Left ventricle myocardium superior (tissue), 1 donor: ENCODE data around the gene SLC4A8. TPM values are rescaled to one million over a fixed set of nuclear protein-coding genes. Genes with fewer than 3 reads are reported as not detected.

Source experiments
- ATAC-seq: fragments of 200-7000 bp; cut with Tn5 transposase; one replicate; pipeline ENCODE4 v1.9.1; 2020; ENCODE audit warnings: mild to moderate bottlenecking, moderate library complexity
- DNase-seq: peaks from one replicate; pipeline ENCODE4 v3.0.0-alpha.2; 2020
- intact Hi-C: fragments of 100-400 bp; cut with micrococcal nuclease; formaldehyde crosslinking; loops from one replicate; pipeline ENCODE4 v1.11.0; 2022
- total RNA-seq: library from RNA; stranded (reverse); fragmentation: NEBNext Ultra II Directional; extraction: Animal tissue kit (Norgen Biotek cat#: 25700); gene quantifications from one replicate; pipeline ENCODE4 v1.2.1, GENCODE V29; 2021
- donor health status: DM: no; HTN: yes; CAD: no; lungs with severe emphysema.

SLC4A8 gene
- total RNA-seq, 1 donor from 2014 or later, result 0.32 TPM

DNA sequence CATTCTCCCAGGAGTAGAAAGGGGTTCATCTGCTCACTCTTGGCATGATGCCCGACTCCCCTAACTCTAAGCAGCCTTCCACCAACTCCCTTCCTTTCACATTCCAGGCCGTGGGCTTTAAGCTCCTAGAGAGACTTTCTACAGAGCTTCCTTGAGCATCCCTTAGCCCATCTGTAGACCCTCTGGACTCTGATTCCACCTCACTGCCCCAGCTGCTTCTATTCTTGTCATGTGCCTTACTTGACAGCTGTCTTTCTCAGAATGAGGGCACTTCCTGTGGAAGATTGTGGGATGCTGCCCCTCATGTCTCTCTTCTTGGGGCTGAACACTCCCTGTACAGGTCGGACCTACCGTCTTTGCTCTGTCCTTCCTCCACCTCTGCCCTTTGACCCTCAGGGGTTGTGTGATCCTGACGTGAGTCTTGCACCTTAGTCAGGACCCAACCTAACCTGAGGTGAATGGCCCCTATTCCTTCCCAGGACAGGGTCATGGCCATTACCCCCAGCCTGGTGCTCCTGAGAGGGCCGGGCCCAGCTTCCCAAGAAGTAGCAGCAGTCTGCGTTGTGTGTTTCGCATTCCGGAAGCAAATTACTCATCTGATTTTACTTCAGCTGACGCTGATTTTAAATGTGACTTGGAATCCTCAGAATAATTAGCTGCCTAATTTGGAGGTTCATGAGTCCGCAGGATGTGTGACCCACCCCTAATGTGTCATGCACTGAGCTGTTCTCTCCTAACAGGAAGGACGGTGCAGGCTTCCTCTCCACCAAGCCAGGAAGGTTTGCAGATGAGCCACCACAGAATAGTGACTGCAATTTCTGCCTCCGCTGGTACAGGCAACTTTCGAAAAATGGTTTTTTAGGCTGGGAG is 30.7 kb upstream of the SLC4A8 start:
- DNase-seq, result no peak
- peak; percentile 52 for ATAC-seq
- intact Hi-C loops, result no loop called here

DNA sequence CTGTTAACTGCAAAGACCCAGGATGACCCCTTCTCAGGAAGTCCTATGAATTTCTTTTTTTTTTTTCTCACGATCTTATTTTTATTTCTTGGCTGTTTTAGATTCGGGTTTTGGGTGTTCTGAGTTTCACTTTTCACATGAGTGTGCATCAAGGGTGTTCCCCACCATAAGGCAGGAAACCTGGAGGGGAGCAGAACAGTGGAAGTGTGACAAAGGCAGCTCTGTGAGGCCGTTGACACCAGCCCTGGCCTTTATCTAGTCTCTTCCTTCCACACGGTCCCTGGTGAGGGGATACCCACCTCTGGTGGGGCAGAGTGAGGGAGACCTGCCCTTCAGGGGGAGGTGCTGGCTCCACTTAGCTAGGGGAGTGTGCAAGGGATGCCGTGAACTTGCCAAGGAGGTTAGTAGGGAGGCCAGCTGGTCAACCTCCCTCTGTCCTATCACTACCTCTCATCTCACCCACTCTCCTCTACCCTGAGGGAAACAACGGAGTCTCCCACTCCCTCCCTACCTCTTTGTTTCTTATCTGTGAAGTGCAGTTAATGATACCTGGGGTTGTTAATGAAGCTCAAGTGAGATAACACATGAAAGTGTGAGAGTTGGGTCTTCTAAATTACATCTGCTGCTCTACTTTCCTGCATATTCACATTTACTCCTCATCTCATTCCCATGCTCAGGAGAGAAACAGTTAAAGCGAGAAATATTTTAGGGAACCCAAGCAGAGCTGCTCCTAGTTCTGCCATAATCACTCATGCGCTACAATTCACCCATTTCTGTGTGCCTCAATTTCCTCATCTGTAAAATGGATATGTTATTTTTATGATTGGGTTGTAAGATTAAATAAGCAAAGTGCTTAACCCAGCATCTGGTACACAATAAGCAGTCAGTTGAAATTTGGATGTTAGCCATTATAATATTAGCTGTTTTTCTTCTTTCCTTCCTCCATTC is 29.1 kb upstream of the SLC4A8 start:
- no peak for DNase-seq
- ATAC-seq, result no peak
- intact Hi-C loops, result no loop called here

DNA sequence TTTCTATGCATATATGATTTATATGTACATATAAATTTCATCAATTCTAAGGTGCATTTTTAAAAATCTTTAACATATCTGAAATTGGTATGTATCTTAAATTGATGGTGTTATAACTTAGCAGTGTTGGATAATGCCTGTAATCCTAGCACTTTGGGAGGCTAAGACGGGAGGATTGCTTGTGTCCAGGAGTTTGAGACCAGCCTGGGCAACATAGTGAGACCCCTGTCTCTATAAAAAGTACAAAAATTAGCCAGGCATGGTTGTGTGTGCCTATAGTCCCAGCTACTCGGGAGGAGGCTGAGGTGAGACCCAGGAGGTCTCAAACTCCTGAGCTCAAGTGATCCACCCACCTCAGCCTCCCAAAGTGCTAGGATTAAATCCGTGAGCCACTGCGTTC is 27.0 kb upstream of the SLC4A8 start:
- ATAC-seq (no peak), DNase-seq (no peak)
- intact Hi-C loops, result no loop called here

DNA sequence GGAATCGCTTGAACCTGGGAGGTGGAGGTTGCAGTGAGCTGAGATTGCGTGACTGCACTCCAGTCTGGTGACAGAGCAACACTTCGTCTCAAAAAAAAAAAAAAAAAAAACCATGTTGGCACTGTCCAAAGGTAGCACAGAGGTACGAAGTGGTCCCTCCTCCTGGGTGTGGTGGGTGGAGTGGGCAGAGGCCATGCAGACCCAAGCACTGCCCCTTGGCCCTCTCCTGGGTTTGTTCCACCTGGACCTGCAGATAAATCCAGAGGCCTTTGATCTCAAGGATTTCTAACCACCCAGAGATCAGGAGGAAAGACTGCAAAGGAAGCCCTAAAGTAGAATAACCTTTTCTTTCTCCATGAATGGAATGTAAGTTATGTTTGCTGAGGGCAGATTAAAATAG is 24.7 kb upstream of the SLC4A8 start:
- intact Hi-C loops, result no loop called here
- DNase-seq (no peak), ATAC-seq (no peak)

DNA sequence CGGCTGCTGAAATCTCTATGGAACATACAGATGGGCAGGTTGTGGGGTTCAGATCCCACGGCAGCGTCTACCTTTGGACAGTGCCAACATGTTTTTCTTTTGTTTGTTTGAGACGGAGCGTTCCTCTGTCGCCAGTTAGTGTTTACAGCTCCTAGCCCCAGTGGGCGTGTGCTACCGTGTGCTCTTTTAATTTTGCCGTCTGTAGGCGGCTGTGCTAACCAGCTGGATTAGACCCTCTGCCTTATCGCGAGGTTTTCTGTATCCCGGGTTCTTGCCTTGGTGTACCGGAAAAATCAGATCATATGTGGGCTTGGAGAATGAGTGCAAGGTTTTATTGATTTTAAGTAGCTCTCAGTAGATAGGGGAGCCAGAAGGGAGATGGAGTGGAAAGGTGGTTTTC is 23.6 kb upstream of the SLC4A8 start:
- intact Hi-C loops, result no loop called here
- DNase-seq, result no peak

DNA sequence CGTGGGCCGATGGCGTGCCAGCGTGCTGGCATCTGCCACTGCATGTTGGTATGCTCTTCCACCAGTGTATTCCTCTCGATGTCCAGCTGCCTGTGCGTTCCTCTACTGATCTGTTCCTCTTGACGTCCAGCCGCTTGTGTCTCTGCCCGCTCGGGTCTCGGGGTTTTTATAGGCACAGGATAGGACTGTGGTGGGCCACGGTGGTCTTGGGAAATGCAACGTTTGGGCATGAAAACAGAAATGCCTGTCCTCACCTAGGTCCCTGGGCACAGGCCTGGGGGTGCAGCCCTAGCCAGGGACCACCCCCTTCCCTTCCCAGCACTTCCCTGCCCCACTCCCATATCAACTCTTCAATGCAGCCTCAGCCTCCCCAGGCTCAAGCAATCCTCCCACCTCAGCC is 23.1 kb upstream of the SLC4A8 start:
- intact Hi-C loops, result no loop called here
- ATAC-seq (no peak), DNase-seq (no peak)

More for the DNA sequence above, 23.6 kb upstream of the SLC4A8 start:
- no peak for ATAC-seq

DNA sequence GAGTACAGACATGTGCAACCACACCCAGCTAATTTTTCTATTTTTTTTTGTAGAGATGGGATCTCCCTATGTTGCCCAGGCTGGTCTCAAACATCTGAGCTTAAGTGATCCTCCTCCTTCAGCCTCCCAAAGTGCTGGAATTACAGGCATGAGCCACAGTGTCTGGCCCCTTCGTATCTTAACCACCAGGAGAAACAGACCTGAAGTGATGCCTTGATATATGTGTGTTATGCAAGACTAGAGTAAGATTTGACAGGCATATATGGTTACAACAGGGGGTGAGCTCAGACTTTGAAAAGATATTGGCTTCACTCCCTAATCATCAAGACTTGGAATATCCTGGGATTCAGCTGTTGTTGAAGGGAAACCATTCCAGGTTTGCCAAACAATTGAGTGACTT is 22.7 kb upstream of the SLC4A8 start:
- DNase-seq (no peak), ATAC-seq (no peak)
- intact Hi-C loops, result no loop called here

DNA sequence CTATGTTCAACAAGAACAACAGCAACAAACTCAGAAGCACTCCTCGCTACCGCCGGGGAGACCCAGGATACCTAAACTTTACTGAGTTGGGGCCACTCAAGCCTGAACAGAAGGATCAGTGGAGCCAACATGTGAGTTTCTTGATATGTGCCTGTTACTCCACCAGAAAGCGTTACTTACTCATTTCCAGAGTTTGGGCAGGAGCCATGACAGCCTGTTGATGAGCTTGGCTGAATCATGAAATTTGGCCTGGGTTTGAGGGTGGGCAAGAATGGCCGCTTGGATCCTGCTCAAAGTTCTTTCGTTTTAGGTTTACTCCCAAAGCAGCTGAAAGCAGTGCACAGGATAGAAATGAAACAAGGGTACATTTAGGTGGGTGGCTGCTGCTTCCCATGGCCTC is 21.5 kb upstream of the SLC4A8 start:
- DNase-seq (no peak), ATAC-seq (no peak)
- intact Hi-C loops, result no loop called here

DNA sequence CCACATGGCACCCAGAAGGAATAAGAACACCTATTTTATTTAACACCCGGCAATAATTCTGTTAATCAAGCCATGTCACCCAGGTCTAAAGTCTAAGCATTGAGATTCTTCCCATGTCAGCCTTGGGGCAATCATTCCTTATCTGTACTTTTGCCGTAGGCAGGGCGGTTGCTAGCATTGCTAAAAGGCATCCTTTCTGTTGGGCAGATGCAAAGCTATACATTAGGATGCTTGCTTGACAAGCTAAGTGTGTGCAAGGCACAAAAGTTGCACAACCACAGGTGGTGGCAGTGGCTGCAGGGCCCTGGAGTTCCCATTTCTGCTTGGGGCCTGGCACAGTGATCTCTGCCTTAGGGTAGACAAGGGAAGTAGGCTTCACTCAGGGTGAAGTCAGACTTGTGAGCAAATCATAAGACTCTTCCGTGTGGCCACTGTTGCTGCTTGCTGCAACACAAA is 20.9 kb upstream of the SLC4A8 start:
- ATAC-seq, result peak; percentile 39
- intact Hi-C loops, result no loop called here
- DNase-seq, result no peak

DNA sequence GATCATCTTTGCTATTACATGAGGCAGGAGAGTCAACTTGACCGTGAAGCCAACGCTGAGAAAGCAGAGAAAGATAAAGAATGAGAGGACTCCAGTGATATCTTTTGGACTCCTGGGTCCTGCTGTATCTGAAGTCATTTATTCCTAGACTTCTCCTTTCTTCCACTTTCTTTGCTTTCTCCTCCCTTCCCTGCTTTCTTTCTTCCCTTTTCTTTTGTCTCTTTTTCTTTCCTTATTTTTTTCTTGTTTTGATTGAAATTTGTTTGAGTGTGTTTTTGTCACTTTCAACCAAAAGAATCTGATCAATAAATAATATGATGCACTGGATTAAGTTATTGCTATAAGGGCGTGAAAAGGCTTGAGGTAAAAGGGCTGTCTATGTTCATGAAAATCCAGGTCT is 20.0 kb upstream of the SLC4A8 start:
- ATAC-seq (no peak), DNase-seq (no peak)
- intact Hi-C loops, result no loop called here

DNA sequence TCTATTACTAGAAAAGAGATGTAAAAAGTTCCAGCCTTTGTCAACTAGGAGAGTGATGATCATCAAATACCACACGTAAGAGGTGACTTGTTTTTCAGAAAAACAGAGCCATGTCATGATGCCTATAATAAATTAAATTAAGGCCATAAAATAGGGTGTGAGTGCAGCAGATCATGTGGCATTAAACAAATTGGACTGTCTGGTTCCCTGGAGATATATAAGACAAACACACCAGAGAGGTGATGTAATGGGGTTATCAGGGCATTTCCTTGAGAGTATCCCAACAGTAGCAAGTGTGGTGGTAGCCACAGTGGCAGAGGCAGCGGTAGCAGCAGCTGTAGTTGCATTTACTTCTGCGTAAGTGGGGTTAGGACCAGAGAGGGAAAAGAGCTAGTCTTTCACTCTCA is 18.8 kb upstream of the SLC4A8 start:
- intact Hi-C loops, result no loop called here
- ATAC-seq, result no peak

DNA sequence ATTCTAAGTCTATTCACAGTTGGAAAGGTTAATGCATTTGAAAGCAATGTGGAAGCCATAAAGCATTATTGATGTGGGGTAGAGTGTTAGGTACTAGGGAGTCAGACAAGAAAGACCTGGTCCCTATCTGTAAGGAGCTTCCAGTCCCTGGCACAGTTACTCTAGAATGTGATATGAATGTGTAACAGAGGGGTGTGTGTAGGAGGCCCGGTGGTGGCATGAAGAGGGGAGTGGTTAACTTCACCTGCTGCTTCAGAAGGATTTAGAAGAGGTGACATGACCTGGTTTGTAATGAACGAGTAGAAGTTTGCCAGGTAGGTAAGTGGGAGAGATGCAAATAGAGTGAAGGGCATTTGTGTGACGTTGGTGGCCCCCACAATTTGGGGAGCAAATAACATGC is 18.3 kb upstream of the SLC4A8 start:
- intact Hi-C loops, result no loop called here
- ATAC-seq (no peak), DNase-seq (no peak)

More for the DNA sequence above, 18.8 kb upstream of the SLC4A8 start:
- DNase-seq, result no peak

DNA sequence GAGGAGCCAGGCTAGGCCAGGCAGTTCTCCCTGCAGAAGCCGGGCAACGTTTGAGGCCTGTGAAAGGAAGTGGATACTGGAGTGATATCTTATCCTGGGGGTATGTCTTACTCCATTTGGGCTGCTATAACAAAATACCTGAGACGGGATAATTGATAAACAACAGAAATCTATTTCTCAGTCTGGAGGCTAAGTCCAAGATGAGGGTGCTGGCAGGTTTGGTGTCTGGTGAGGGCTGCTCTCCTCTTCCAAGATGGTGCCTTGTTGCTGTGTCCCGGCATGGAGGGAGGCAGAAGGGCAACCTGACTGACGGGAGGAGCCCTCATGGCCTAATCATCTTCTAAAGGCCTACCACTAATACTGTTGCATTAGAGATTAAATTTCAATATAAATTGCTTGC is 17.8 kb upstream of the SLC4A8 start:
- DNase-seq, result no peak
- ATAC-seq, result no peak

DNA sequence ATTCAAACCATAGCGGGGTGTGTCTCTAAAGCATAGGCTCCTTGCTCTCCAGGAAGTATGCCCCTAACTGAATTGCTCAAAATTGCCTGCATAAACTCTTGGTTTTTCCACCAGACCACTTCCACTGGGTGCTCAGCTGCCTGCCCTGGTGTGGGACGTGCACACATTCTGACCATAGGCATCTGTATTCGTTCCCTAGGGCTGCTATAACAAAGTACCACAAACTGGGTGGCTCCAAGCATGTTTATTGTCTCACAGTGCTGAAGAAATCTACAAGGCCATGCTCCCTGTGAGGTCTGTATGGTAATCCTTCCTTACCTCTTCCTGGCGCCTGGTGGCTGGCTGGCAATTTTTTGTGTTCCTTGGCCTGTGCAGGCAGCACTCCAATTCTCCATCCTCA is 17.0 kb upstream of the SLC4A8 start:
- intact Hi-C loops, result no loop called here
- ATAC-seq, result no peak
- DNase-seq, result no peak

More for the DNA sequence above, 17.8 kb upstream of the SLC4A8 start:
- intact Hi-C loops, result no loop called here

DNA sequence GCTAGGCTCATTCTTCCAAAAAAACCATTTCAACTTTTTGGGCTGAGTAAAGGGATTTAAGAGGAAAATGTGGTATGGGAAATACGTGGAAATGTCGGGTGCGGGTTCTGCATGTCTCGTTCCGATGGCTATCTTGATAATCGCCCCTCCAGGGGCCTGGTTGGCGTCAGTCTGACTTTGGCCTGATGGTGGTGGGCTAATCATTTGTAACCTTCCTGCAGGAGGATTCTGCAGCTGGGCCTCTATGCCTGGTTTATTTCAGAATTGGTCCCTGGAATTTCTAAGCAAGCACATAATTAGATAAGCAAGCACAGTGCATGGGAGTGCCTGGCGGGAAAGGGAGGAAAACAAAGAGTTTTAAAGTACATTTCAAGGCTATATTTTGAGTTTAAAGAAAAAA is 14.8 kb upstream of the SLC4A8 start:
- ATAC-seq, result no peak
- intact Hi-C loops, result no loop called here
- DNase-seq, result no peak

DNA sequence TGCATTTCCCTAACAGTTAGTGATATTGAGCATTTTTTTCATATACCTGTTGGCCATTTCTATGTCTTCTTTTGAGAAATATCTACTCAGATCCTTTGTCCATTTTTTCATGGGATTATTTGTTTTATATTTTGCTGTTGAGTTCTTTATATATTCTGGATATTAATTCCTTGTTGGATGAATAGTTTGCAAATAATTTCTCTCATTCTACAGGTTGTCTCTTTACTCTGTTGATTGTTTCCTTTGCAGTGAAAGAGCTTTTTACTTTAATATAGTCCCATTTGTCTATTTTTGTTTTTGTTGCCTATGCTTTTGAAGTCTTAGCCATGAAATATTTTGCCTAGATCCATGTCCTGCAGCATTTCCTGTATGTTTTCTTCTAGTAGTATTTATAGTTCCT is 11.5 kb upstream of the SLC4A8 start:
- no peak for DNase-seq
- ATAC-seq, result no peak
- intact Hi-C loops, result no loop called here

DNA sequence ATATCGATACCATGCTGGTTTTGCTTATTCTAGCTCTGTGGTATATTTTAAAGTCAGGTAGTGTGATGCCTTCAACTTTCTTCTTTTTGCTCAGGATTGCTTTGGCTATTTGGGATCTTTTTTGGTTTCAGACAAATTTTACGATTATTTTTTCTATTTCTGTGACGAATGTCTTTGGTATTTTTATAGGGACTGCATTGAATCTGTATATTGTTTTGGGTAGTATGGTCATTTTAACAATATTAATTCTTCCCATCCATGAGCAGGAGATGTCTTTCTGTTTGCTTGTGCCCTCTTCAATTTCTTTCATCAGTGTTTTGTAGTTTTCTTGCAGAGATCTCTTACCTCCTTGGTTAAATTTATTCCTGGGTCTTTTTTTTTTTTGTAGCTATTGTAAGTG is 10.8 kb upstream of the SLC4A8 start:
- intact Hi-C loops, result no loop called here
- ATAC-seq, result no peak
- no peak for DNase-seq

DNA sequence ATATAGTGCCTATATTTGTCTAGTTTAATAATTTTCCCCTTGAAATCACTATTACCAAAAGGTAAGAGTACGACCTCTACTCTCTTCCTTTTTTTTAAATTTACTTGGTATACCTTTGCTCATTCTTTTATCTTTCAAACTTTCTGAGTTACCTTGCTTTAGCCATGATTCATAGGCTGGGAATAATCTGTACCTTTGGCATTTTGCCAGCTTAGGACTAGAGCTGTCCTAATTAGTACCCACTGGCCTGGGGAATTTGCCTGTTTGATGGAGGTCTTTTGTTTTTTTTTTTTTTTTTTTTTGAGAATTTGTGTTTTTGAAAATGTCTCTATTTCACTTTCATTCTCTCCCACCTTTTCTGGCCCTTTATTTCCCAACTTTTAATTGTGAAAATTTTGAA is 8.7 kb upstream of the SLC4A8 start:
- ATAC-seq (no peak), DNase-seq (no peak)
- intact Hi-C loops, result no loop called here

DNA sequence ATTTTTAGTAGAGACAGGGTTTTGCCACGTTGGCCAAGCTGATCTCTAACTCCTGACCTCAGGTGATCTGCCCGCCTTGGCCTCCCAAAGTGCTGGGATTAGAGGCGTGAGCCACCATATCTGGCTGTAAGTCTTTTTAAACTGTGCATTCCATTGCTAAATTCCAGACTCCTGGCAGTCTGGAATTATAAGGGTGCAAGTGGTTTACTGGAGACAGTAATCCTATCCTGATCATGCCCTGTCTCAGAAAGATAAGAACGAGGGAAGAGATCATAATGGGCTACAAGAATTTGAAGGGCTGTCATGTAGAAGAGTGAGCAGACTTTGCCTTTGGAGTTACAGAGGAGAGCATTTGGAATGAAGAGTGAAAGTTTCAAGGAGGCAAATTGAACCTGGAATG is 6.8 kb upstream of the SLC4A8 start:
- intact Hi-C loops, result no loop called here
- ATAC-seq, result no peak

More for the DNA sequence above, 6.8 kb upstream of the SLC4A8 start:
- no peak for DNase-seq
